K562 (cell line): Measurements from ENCODE around the gene CLDN11. TPM values are rescaled to one million over a fixed set of nuclear protein-coding genes. Genes with fewer than 3 reads are reported as not detected.

Experiments used
- E2F3 ChIP-seq: fragments of 250-450 bp; sonication (Bioruptor Pico); IDR thresholded peaks from 2 replicates; pipeline ENCODE4 v1.4.0; 2020; ENCODE audit warnings: mild to moderate bottlenecking
- NFIC ChIP-seq: fragments of 450-650 bp; IDR thresholded peaks from 2 replicates; pipeline ENCODE4 v1.6.1; 2017; ENCODE audit warnings: mild to moderate bottlenecking, inconsistent platforms
- PTBP1 ChIP-seq: fragments of 200-400 bp; formaldehyde crosslinking; IDR thresholded peaks from 2 replicates; pipeline ENCODE4 v1.6.1; 2017; ENCODE audit warnings: low read depth, low read length
- TFAP4 ChIP-seq: sonication (generic); formaldehyde crosslinking; IDR thresholded peaks from 2 replicates; pipeline ENCODE4 v1.8.0; 2022; ENCODE audit warnings: missing genetic modification reagents, mild to moderate bottlenecking, moderate library complexity, borderline replicate concordance
- ZNF124 ChIP-seq: sonication (generic); formaldehyde crosslinking; IDR thresholded peaks from 2 replicates; pipeline ENCODE4 v1.8.1; 2022; ENCODE audit warnings: missing genetic modification reagents
- ZNF318 ChIP-seq, 2 experiments: fragments of 450-650 bp; IDR thresholded peaks; 2 replicates each; pipeline ENCODE4 v1.6.1; 2016; ENCODE audit warnings: mild to moderate bottlenecking in 2 of 2, borderline replicate concordance in 1 of 2, low read depth in 1 of 2, moderate library complexity in 1 of 2
- polyA plus RNA-seq, 8 experiments: library from polyadenylated mRNA; depleted of rRNA in 4 of 8; stranded (reverse) in 5 of 8; unstranded in 3 of 8; fragments of >200 nt; fragmentation: Nextera tagmentation in 2 of 8; fragmentation: Illumina TruSeq in 1 of 8; extraction: Ambion mirVana in 2 of 8; extraction: Trizol in 1 of 8; gene quantifications; 2 replicates each; pipeline versions ENCODE4 v1.2.1 to v1.2.3, GENCODE V29; 2011 to 2014; ENCODE audit warnings: inconsistent platforms in 1 of 8, missing spikeins in 1 of 8
- total RNA-seq, 7 experiments: library from RNA; depleted of rRNA in 6 of 7; stranded (reverse); fragments of >200 nt in 6 of 7; fragmentation: Illumina TruSeq in 2 of 7; extraction: Trizol in 2 of 7; gene quantifications; 2 replicates each; pipeline versions ENCODE4 v1.2.1 to v1.2.3, GENCODE V29; 2011 to 2021; ENCODE audit warnings: low replicate concordance in 1 of 7
- TF ChIP-seq, protein P1 (sequence below): sonication (generic); formaldehyde crosslinking; IDR thresholded peaks from 2 replicates; pipeline ENCODE4 v1.9.0; 2022; ENCODE audit warnings: mild to moderate bottlenecking, missing genetic modification reagents

CLDN11 gene
- total and polyA plus RNA-seq, 9 of the 15 experiments (the other 6 are each of a cell fraction or from before 2014, with no cell fraction given) = 0.05 to 0.41 (median 0.18) TPM; not detected in 1

- no peak for TF ChIP-seq ZNF318 (IDR thresholded peaks at IDR 0.05; ENCODE audit: borderline replicate concordance in 1 of 2, low read depth in 1 of 2)
- no peak for TF ChIP-seq NFIC
- no peak for TF ChIP-seq PTBP1
- TF ChIP-seq TFAP4 (CRISPR knock-in tag) = no peak
- TF ChIP-seq E2F3 (CRISPR knock-in tag) = no peak
- TF ChIP-seq, protein P1, sequence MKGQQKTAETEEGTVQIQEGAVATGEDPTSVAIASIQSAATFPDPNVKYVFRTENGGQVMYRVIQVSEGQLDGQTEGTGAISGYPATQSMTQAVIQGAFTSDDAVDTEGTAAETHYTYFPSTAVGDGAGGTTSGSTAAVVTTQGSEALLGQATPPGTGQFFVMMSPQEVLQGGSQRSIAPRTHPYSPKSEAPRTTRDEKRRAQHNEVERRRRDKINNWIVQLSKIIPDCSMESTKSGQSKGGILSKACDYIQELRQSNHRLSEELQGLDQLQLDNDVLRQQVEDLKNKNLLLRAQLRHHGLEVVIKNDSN = no peak
- TF ChIP-seq ZNF124 (CRISPR knock-in tag) = no peak
Measured at GRCh38 chr3:170431054-170431453, 12.4 kb downstream of the CLDN11 start (continued).
